GM19455 (cell line): ENCODE data around the gene ENPP3.

Experiments
- ATAC-seq: cut with Tn5 transposase; IDR thresholded peaks from one replicate; pipeline ENCODE4 v1.9.1; 2021; ENCODE audit not compliant: unreplicated experiment

Gene ENPP3

GRCh38 chr6:131642565-131642964 lies 5.5 kb downstream of the ENPP3 start:
- no peak for ATAC-seq

- ATAC-seq = no peak
These were observed 6.0 kb downstream of the ENPP3 start for GRCh38 chr6:131642987-131643611.

DNA sequence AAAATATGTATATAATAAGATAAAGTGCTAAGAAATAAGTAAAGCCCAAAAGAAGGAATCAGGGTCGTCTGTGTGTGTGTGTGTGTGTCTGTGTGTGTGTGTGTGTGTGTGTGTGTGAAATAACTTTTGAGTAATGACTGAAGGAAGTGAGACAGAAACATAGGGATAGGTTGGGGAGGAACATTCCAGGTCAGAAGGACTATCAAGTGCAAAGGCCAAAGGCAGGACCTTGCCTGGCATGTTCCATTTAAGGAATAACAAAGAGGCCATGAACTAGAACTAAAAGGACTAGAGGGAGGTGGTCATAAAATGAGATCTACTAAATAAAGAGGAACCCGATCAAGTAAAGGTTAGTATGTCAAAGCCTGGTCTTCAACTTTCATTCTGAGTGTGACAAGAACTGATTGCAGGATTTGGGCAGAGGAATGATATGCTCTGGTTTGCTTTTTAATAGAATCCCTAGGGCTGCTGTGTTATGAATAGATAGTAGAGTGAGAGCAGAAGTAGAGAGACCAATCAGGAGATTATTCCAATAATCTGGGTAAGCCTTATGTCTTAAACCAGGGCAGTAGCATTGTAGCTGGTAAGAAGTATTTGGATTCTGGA lies 6.9 kb downstream of the ENPP3 start:
- ATAC-seq = no peak

DNA sequence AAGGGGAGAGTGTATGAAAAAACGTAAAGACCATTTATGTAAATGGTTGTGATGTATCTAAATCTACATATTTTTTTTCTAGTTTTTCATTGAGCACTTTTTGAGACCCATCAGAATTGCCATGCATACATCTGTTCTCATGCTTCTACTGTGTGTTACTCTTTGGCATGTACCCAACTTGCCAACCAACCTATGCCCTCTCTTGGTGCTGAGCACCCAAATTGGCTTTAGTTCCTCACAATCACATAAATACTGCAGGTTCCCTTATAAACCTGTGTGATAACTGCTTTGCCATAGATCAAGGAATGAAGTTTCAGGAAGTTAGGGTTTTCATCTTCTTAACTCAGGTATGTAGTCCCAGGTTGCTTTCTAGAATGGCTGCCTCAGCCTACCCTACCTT lies 7.8 kb downstream of the ENPP3 start:
- no peak for ATAC-seq

DNA sequence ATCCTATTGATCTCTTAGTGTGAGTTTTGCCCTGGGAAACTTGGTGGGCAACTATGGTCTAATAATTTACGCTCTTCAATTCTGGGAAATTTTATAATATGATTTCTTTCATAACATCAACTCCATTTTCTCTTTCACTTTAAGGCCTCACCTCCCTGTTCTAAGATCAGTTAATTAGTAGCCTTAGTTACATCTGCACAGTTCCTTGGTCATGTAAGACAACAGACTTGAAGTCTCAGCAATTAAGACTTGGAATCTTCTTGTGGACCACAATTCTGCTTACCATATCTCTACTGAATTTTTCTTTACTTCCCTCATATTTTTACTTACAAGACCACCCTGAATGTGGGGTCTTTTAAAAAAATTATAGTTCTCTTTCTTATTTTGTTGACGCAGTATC lies 8.7 kb downstream of the ENPP3 start:
- no peak for ATAC-seq

DNA sequence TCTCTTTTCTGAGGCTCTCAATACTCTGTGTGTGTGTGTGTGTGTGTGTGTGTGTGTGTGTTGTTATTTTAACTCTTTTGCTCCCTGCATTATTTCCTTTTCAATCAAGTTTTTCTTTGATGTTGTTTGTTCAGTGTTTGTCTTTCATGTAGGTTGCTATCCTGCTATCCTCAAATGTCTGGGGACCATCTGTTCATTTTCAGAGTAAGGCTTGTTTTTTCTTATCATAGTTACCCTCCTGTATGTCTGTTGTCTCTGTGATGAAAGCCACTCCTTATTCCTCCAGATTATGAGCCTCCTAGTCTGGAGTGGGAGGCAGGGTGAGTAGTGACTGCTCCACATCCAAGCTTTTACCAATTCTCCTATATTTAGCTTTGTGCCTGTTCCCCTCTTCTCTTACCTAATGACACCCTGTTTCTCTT lies 9.2 kb downstream of the ENPP3 start:
- ATAC-seq = no peak

DNA sequence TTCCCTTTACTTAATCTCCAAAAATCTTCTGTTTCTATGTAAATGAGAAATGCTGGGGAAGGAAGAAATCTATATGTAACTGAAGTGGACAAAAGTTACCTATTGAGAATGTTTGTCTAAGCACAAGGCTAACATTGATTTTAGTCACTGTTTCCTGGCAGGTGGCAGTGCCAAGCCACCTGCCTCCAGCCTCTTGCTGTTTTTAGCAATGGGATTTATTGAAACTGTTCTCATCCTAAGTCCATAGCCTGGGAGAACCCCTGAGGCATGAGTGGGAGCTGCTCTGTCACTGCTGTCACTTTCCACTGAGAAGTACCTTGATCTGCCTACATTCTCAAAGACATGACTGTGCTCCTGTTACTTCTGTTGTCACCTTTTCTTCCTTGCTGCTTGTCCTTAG lies 14.7 kb downstream of the ENPP3 start:
- ATAC-seq = no peak

GRCh38 chr6:131652472-131652871 lies 15.4 kb downstream of the ENPP3 start:
- ATAC-seq = no peak

DNA sequence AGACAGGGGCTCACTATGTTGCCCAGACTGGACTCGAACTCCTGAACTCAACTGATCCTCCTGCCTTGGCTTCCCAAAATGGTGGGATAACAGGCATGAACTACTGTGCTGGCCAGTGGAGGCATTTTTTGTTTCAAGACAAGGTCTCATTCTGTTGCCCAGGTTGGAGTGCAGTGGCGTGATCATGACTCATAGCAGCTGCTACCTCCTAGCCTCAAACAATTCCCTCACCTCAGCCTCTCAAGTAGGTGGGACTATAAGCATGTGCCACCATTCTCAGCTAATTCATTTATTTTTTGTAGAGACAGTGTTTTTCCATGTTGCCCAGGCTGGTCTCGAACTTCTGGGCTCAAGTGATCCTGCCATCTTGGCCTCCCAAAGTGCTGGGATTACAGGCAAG lies 17.2 kb downstream of the ENPP3 start:
- ATAC-seq = no peak

GRCh38 chr6:131655387-131655786 lies 18.3 kb downstream of the ENPP3 start:
- no peak for ATAC-seq

DNA sequence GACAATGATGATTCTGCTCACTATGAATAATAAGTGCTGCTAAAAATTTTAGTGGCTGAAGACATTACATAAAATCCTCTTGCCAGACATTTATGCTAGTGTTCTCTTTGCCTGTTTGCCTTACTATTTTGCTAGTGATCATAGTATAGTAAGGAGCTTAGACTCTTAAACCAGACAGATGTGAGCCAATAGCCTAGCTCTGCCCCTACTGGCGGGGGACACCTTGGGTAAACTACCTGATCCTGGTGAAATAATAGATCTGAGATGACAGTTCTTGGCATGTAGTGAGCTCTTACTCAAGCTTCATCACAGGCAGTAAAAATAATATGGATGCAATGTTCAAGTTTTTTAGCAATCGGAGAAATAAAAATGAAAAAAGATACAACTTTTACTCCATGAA lies 18.8 kb downstream of the ENPP3 start:
- no peak for ATAC-seq

GRCh38 chr6:131656667-131657066 lies 19.6 kb downstream of the ENPP3 start:
- ATAC-seq = no peak

DNA sequence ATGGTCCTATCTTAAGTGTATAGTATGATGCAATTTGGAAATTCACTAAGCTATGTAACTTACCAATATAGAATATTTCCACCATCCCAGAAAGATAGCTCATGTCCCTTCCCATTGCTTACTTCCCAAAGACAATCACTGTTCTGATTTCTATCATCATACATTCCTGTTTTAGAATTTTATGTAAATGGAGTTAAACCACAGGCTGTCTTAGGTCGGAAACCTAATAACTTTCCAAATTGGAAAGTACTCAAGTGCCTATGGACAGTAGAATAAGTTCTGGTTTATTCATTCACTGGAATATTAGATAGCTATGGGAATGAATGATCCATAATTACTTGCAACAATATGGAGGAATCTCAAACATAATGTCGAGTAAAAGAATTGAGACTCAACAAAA lies 20.1 kb downstream of the ENPP3 start:
- ATAC-seq = no peak

DNA sequence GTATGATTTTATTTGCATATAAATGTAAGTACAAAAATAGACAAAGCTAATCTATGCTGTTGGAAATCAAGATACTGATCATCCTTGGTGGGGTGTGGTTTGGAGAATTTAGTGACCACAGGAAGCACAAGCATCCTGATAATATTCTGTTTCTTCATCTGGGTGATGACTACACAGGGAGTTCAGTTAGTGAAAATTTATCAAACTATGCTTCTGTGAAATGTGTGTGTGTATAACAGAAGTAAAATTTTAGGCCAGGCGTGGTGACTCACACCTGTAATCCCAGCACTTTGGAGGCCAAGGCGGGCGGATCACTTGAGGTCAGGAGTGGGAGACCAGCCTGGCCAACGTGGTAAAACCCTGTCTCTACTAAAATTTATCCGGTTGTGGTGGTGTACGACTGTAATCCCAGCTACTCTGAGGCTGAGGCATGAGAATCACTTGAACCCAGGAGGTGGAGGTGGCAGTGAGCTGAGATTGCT lies 20.6 kb downstream of the ENPP3 start:
- no peak for ATAC-seq

GRCh38 chr6:131658287-131658686 lies 21.2 kb downstream of the ENPP3 start:
- ATAC-seq = no peak

GRCh38 chr6:131660195-131660594 lies 23.1 kb downstream of the ENPP3 start:
- ATAC-seq = no peak

GRCh38 chr6:131663578-131664165 lies 26.6 kb downstream of the ENPP3 start:
- no peak for ATAC-seq

- ATAC-seq = no peak
These were observed 32.8 kb downstream of the ENPP3 start for GRCh38 chr6:131669891-131670290.

DNA sequence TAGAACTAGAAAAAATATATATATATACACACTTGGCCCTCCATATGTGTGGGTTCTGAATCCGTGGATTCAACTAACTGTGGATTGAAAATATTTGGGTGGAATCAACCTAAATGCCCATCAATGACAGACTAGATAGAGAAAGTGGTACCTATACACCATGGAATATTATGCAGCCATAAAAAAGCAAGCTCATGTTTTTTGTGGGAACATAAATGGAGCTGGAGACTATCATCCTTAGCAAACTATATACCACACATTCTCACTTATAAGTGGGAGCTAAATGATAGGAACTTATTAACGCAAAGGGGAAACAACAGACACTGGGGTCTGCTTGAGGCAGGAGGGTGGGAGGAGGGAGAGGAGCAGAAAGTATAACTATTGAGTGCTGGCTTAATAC lies 36.1 kb downstream of the ENPP3 start:
- no peak for ATAC-seq

DNA sequence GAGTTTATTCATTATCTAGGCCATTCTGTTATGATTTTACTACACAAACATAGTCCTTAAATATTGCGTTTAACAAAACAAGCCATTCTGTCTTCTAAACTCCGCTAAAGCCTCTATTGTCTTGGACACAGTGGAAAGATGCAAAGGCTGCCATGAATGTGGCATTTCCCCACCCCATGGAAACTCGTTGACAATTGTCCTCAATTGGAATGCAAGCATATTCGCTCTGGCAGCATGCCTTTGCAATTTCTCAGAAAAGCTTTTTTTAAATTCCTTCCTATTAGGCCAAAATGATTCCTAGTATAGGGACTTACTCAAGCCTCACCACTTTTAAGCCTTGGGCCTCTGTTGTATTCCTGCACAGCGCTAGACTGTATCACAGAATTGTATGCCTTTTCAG lies 41.3 kb downstream of the ENPP3 start:
- no peak for ATAC-seq

GRCh38 chr6:131680868-131681267 lies 43.8 kb downstream of the ENPP3 start:
- no peak for ATAC-seq

- no peak for ATAC-seq
These were observed 44.5 kb downstream of the ENPP3 start for GRCh38 chr6:131681585-131681984.

GRCh38 chr6:131682442-131682841 lies 45.3 kb downstream of the ENPP3 start:
- ATAC-seq = no peak
